HS-27A (cell line): Measurements from ENCODE around the gene KCNQ1.

ENCODE experiments used
- DNase-seq: peaks from one replicate; pipeline ENCODE4 v3.0.0-alpha.2; 2012; ENCODE audit warnings: low read depth, missing footprints

Gene KCNQ1

DNA sequence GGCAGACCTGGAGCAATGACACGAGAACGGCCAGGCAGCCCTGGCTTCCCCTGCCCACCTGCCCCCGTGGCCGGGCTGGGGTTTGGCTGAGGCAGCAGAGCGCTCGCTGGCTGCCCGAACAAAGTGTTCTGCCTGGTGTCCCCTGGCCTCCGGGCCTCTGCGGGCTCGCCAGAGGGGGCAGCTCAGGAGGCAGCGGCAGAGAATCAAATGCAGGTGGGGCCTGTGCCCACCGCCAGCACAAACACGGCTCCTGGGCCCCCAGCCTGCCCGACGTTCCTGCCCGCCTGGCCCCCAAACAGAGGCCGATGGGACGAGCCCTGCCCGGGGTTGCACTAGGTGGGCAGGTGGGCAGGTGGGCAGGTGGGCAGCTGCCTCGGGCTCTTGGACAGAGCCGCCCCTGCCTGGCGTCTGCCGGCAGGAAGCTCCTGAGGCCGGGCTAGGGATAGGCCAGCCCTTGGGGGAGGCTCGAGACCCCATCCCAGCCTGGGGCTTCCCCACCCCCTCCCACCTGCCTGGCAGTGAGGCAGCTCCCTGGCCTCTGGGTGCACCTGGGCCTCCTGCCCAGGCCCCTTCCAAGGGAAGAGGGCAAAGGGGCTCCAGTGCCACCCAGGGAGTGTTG is 394.0 kb downstream of the KCNQ1 start:
- DNase-seq: no peak

DNA sequence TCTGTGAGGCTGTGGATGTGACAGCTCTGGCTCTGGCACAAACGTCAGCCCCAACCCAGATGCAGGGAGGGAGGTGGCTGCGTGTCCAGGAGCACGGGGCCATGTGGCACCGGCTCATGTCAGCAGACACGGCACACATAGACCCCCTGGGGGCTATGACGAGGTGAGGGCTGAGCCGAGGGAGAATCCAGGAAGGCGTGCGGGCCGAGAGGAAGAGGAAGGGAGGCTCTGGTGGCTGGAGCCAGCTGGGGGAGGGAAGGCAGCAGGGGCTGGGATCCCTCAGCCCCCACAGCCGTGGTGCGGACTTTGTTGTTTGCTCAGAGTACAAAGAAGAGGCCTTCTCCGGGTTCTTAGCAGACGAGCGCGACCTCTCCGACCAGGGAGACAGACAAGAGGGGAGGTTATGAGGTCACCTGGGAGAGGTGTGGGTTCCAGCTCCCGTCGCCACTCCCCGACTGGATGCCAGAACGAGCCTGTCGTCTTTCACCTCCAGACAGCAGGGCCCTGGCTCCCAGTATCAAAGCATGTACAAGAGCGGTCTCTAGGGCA is 394.7 kb downstream of the KCNQ1 start:
- DNase-seq: no peak

DNA sequence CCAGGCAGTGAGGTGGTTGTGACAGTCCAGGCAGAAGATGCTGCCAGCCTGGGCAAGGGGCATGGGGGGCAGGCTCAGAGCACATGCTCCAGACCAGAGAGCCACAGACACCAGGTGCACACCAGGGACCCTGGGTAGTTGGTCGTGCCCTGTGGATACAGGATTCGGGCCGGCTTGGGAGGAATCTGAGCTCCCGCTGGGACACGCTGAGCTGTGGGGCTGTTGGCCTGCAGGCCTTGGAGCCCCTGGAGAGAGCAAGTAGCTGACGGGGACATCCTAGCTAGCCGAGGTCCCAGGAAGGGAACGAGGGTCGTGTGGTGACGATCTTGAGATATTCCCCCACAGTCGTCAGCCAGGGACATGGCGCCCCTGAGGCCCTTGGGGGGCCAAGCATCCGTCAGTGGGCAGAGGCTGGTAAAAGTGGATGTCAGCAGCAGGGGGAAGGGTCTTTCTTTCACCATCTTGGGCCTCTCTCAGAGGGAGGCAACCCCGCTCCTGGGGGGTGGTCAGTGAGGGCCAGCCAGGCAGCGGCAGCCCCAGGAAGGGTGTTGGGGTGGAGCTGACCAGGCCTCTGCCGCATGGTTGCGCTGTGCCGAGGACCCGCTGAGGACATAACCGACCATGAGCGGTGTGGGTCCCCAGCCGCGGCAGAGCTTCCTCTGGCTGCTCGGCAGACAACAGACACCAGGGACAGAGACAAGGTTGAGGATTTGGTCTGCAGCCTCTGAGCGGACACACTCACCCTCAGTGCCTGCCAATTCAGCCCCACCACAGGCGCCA is 396.8 kb downstream of the KCNQ1 start:
- DNase-seq: no peak

DNA sequence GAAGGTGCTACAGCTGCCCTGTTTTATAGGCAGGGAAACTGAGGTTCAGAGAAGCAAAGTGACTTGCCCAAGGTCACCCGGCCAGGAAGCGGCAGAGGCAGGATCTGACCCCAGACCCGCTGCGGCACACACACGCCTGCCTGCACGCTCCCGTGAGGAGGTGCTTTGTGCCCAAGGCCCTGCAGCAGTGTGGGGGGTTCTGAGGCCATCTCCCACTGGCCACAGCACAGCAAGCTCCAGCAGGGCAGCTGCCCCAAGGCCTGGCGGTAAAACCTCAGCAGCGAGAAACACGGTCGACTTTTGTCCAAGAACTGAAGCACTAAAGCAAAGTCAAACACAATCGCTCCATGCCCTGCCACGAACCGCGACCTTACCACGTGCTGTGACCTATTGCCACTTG is 398.1 kb downstream of the KCNQ1 start:
- DNase-seq: no peak

DNA sequence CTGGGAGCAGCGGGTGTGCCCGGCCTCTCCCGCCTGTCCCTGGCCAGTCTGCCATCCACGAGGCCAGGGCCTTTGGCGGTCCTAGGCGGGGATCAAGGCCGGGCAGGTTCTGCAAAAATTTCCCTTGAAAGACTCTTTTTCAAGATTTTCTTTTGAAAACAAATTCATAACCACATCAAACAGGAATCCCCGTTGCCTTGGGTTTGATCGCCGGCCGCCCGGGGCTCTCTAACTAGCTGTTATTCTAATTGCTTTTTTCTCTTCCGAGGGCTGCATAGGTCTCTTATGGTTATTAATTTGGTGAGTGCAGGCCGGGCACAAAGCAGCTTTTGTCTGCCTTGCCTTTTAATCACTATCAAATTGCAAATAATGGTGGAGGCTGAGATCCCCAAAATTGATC is 398.7 kb downstream of the KCNQ1 start:
- no peak for DNase-seq

DNA sequence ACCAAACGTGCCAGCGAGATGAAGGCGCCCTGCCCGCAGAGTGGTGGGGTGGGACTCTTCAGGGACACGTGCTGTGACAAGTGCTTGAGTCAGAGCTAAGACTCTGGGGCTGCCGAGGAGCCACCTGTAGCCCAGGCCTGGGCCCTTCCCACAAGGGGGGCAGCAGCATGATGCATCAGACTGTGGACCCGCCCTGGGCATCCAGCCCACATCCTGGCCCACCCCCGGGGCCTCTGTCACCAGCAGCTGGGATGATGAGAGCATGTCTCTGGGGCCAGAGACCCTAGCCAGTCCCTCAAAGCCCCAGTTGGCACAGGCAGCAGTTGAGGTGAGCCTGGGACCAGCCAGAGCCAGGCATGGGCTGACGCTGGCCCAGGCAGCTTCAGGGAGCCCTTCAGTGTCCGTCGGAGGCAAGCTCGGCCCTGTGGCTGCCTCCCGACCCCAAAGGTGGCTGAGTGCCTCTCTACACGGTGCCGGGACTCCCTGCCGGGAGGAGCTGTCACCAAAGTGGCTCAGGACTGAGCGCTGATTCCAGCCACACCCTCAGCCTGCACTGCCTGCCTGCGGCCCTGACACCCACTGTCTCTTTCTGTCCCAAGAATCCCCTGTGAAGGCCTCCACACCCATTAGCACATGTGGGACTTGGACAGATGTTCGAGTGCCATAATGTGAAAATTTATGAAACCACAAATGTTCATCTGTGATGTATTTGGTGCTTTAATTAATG is 399.5 kb downstream of the KCNQ1 start:
- no peak for DNase-seq

DNA sequence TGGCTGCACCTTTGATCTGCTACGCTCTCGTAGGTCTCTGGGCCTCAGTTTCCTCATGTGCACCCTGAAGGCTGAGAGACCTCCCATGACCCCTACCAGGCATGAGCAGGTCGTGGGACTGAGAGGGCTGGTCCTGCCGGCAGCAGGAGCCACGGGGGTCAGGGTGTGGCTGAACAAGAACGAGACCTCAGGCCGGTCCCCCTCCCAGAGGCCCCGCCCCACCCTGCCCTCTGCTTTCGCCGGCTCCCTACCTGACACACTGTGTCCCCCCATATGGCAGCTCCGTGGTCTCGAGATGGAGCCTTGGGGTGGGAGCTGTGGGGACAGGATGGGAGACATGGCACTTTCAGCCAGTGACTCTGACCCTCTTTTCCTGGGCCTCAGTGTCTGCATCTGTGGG is 400.2 kb downstream of the KCNQ1 start:
- no peak for DNase-seq

DNA sequence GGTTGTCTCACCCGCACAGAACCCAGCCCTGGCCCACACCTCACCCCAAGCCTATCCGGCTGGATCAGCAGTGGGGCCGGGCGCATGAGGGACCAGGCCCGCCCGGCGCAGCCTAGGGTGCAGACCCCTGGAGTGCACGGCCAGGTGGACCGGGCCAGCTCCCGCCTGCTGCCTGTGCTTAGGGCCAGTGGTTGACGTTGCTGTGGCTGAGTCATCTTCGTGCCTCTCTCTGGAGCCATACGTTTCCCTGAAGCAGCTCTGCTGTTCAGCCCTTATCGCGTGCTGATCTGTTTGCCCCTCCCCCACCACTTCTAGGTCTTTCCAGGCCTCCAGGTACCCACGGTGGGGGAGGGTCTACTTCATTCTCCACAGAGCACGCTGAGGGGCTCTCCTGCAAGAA is 401.2 kb downstream of the KCNQ1 start:
- no peak for DNase-seq

DNA sequence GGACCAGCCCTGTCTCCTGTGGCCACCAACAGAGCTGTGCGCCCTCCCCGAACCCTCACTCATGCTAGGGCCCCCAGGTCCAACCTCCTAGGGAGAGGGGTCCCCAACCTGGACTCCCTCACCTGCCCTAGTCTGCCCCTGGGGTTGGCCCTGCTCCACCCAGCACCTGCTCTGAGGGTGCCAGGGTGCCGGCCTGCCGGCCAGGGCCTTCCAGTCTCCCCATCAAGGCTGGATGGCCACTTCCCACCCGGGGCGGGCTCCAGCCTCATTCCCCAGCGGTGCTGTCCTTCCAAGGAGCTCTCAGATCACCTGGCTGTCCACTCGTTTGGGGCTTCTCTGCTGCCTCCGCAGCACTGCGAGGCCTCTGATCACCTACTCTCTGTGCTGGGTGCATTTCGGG is 401.7 kb downstream of the KCNQ1 start:
- no peak for DNase-seq

DNA sequence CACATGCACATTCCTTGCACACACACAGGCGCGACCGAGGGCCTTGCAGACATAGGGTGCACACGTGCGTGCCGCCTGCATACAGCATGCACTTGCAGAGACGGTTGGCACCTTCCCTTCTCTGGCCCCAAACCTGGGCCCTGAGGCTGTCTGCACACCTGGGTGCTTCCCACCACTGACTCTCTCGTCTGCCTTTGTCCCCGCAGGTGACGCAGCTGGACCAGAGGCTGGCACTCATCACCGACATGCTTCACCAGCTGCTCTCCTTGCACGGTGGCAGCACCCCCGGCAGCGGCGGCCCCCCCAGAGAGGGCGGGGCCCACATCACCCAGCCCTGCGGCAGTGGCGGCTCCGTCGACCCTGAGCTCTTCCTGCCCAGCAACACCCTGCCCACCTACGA is 402.8 kb downstream of the KCNQ1 start:
- DNase-seq: no peak

DNA sequence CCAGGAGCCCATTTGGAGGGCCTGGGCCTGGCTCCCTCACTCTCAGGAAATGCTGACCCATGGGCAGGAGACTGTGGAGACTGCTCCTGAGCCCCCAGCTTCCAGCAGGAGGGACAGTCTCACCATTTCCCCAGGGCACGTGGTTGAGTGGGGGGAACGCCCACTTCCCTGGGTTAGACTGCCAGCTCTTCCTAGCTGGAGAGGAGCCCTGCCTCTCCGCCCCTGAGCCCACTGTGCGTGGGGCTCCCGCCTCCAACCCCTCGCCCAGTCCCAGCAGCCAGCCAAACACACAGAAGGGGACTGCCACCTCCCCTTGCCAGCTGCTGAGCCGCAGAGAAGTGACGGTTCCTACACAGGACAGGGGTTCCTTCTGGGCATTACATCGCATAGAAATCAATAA is 403.7 kb downstream of the KCNQ1 start:
- DNase-seq: no peak

DNA sequence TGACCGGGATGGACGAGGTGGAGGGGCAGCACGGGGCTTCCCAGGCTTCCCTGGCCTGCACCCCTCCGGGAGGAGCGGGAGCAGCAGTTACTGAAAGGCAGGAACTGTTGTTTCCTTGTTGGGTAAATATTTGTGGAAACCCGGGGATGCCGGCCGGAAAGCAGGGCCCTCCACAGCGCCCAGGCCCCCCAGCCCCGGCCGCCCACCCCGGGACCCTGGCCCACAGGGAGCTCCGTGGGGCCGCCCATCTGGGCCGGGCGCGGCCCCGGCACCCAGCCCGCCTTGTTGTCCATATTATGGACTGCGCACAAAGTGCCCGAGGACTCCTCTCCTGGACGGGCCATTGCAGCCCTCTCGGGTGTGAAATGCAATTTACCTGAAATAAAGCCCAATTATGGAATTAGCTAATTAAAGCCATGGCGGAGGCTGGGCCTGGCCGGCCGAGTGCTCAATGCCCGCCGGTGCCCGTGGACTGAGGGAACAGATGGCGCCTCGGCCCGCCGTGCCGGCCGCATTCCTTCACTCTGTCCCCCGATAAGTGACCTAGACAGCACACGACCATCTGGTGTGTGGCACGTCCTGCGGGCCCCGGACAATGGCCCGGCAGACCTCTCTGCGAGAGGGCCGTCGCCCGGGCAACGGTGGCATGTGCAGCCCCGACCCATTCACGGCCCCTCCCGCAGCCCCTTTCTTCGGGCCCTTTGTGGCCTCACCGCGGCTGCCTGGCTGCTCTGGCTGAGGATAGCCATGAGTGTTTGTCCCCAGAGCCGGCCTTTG is 405.4 kb downstream of the KCNQ1 start:
- no peak for DNase-seq

DNA sequence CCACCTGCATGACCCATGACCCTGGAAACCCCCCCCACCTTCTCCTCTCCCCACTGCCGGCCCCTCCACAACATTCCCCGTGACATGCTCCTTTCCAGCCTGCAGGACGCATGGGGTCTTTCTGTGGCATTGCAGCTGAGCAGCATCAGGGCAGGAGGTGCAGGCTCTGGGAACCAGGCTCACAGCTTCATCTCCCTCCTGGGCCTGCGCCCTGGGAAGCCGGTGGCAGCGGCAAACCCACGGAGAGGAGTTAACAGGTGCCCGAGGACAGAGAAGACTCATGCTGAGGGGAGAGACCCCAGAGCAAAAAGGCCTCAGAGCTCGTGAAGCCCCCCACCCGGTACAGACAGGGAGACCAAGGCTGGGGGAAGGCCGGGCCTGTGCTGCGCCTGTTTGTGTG is 408.6 kb downstream of the KCNQ1 start:
- no peak for DNase-seq

DNA sequence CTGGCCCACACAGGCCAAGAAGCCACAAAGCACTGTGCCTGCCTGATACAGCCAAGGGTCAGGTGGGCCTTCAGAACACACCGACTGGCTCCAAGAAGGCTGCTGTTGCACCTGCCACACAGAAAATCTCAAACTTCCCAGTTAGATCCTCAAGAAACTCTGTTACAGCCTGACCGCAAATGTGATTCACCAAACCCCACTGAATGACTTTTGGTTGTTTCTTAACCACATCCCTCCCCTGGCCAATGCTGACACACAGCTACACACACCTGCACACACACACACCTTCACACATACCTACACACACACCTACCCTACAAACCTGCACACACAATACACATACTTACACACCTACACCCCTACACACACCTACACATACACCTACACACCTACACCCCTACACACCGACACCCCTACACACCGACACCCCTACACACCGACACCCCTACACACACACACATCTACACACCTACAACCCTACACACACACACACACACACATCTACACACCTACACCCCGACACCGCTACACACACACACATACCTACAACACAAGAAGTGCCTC is 409.3 kb downstream of the KCNQ1 start:
- DNase-seq: no peak

DNA sequence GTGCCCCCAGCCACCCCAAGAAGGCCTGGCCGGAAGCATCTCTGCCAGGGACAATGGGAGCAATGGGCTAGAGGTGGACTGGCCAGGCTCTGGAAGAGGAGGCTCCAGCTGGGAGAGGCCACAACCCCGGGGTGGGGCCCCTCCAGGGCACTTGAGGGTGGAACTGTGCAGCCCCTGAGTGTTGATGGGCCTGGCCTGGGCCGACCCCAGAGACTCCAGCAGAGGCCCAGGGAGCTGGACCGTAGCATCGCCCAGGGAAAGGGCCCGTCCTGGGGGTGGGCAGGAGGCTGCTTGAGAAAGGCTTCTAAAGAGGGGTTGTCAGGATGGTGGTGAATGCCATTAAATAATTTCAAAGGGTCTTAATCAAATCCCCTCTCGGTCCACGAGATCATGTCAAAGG is 410.4 kb downstream of the KCNQ1 start:
- no peak for DNase-seq

DNA sequence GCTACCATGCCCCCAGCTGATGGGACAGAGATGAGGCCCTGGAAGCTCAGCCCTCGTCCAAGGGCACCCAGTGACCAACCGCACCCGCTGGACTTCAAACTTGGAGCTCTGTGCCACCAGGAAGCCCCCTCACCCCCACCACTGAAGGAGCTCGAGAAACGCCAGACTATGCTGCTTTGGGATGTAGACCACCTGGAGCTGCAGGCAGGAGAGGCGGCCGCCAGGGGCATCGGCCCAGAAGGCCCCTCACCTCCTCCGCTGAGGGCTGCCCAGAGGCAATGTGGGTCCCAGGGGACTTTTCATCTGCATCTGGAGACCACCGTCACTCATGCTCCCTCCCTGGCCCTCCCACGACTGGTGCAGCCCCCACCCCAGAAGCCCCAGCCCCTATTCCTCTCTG is 412.5 kb downstream of the KCNQ1 start:
- DNase-seq: no peak

DNA sequence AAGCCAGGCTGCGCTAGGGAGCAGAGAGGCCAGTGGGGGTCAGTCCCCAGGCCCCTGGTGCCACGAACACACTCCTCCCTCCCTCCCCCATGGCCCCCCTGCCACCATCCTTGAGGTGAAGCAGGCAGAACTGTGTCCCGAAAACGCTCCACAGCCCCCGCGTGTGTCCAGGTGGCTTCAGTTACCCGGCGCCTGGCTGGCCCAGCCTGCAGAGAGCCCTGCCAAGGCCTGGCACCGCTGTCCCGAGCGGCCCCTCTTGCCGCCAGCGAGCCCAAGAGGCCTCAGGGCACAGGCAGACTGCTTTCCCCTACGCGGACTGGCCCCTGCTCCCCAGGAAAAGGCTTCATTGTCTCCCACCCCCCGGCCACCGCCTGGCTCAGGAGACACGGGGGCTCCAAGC is 413.1 kb downstream of the KCNQ1 start:
- no peak for DNase-seq

DNA sequence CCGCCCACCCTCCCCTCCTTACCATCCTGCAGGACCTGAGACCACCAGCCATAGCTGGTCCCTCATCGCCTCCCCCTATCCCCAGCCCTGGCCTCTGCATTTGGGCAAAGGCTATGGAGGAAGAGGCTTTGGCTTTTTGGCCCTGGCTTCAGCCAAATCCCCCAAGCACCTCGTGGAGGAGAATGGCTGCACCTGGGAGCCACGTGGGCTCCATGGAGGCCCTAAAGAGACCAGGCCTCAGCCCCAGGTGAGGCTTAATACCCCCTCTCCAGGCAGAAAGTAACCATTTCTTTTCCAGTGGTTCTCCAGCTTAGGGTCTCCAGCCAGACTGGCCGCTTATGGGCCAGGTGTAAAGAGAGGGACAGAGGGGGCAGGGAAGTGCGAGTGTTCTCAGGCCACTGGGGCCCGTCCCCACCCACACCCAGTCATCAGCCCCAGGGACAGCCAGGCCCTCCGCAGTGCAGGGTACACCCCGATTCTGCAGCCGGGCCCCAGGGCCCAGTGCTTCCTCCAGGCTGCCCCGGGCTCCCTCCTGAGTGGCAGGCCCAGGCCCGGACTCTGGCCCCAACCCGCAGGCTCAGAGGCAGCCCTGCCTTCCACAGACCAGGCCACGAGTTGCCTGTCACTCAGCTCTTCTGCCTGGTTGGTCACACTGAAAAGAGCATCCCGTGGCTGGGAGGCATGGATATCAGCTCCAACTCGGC is 414.3 kb downstream of the KCNQ1 start:
- no peak for DNase-seq

DNA sequence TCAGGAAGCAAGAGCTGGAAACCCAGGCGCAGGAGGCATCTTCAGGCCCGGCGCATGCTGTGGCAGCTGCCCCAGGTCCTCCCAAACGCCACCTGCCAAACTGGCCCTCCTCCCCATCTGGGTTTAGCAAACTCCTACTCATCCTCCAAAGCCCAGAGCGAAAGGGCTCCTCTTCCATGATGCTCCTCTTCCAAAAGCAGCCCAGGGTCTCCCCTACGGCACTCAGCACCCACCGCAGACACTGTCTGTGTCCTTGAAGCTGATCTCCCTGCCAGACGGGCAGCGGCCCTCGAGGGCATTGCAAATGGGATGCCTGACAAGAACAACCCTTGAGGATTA is 414.9 kb downstream of the KCNQ1 start:
- no peak for DNase-seq

DNA sequence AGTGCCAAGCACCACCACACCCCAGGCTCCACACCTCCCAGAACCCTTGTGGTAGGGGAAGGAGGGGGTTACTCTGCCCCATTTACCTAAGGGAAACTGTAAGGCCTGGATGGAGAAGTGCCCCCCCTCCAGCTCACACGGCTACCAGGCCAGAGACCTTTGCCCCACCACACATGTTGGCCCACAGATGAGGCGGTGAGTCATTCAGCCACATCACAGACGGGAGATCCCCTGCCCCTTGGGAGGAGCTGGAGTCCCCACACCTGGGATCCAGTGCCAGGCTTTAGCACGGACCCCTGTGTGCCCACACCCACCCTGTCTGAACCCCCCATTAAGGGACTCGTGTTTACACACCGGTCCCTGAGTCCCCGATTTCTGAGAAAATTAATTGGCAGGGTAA is 415.8 kb downstream of the KCNQ1 start:
- DNase-seq: no peak
